Stimulated activated CD4-positive, alpha-beta T cell treated with anti-CD3 and anti-CD28 coated beads, Interleukin-12 subunit alpha, Interleukin-12 subunit beta, amount 100 ng/mL, for 48 hours (primary cell): ENCODE results near the gene PKN1.
A peak's percentile ranks its signal among the peaks of the same experiment; 100 is the strongest.

Source experiments
- DNase-seq, 3 donors: peaks; one replicate each; pipeline ENCODE4 v3.0.0-alpha.2; 2020; ENCODE audit warnings: low read depth in 2 of 3, low spot score in 1 of 3

The PKN1 gene

GRCh38 chr19:14510311-14511228 is 77.5 kb downstream of the PKN1 start:
- DNase-seq = no peak

GRCh38 chr19:14511229-14511593 is 78.1 kb downstream of the PKN1 start:
- DNase-seq = no peak

GRCh38 chr19:14512406-14512961 is 79.4 kb downstream of the PKN1 start:
- no peak for DNase-seq

GRCh38 chr19:14514215-14514863 is 81.2 kb downstream of the PKN1 start:
- no peak for DNase-seq

- no peak for DNase-seq
Measured at GRCh38 chr19:14515501-14516047, 82.5 kb downstream of the PKN1 start.

- no peak for DNase-seq
Measured at GRCh38 chr19:14516048-14516534, 83.0 kb downstream of the PKN1 start.

DNA sequence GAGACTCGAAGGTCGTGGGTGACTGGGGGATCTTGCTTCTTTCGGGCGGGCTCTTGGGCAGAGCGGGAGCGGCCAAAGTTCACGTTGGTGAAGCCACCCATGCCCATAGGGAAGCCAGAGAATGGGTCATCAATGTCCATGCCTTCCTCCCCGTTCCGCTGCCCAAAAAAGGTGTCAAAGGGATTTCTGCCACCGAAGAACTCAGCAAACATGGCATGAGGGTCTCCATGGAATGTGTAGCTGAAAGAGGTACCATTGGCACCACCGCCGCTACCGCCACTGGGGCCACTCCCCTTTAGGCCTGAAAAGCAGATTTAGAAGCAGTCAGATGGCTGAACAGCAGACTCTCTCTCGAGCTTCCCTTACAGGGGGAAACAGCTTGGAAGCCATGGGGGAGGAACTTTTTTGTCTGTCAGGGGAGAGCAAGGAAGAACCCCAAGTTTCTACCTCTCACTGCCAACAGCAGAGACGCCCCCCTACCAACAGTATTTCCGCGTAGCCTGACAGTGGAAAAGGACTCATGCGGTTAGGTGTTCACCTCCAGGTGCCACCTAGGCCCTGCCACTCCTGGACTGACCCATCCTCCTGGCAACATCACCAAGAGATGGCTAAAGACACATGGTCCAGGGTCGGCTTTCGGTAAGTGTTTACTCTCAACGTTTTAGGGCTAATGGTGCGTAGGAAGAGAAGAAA is 83.8 kb downstream of the PKN1 start:
- no peak for DNase-seq

DNA sequence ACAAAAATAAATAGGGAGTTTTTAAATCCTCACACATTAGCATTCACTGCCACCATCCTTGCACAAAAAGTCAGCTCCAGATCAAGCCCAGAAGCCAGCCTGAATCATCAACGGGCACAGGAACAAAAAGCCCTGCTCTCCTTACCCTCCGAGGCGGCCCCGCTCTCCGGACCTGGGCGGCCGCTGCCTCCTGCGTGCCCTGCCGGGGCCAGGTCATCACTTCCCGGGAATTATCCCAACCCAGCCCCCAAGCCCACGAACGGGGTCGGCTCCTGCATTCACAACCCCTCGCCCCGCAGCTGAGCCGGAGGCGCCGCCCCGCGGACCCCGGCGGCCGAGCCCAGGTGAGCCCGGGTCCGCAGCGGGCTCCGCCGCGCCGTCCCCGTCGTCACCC is 84.3 kb downstream of the PKN1 start:
- no peak for DNase-seq

DNA sequence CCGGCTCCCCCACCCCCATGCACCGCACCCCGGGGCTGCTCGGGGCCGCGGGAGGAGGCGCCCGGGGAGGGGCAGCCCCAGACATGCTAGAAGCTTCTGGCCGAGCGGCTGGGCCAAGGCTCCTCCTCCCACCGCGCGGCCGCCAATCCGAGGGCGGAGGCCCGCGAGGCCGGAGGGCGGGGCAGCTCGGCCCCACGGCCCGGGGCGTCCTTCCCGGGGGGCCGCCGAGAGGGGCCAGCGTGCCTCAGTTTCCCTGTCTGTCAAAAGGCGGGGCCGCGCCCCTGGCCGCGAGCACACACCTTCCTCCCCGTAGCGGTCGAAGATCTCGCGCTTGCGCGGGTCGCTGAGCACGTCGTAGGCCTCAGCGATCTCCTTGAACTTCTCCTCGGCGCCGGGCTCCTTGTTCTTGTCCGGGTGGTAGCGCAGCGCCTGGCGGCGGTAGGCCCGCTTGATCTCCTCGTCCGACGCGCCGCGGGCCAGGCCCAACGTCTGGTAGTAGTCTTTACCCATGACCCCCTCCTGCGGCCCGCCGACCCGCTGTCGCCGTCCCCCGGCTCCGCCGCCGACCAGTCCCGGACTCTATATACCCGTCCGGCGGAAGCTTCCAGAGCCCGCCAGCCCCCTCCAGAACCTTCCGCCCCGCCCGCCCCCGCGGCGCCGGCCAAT is 84.9 kb downstream of the PKN1 start, which contains the start of gene DNAJB1:
Gene DNAJB1, minus strand, starts transcription at position 558 of the 666 bp plus-strand sequence. Its CDS starts 48 bp downstream, at position 510.
- DNase-seq = peak in 1 of 3 donors; percentile 67

- DNase-seq = no peak
Measured at GRCh38 chr19:14519245-14519859, 86.2 kb downstream of the PKN1 start.

GRCh38 chr19:14519860-14520407 is 86.8 kb downstream of the PKN1 start:
- DNase-seq = no peak

GRCh38 chr19:14520543-14520942 is 87.4 kb downstream of the PKN1 start:
- no peak for DNase-seq
